H4 (cell line): ENCODE measurements around the gene IQCB1. TPM values are rescaled to one million over a fixed set of nuclear protein-coding genes. Genes with fewer than 3 reads are reported as not detected.
"Not testable (repeated sequence)": the region's sequence is repeated elsewhere in the genome, so short reads cannot be mapped to it uniquely, and the experiment has no call there.

ENCODE experiments used
- DNase-seq: peaks from one replicate; pipeline ENCODE4 v3.0.0-alpha.2; 2015; ENCODE audit warnings: low spot score
- total RNA-seq: library from RNA; depleted of rRNA; stranded (reverse); fragments of >200 nt; shearing (Covaris generic); gene quantifications from 2 replicates; pipeline ENCODE4 v1.2.3, GENCODE V29; 2014; rRNA removed

IQCB1 gene
- 14.3 and 15.8 TPM in 2 replicates for total RNA-seq

DNA sequence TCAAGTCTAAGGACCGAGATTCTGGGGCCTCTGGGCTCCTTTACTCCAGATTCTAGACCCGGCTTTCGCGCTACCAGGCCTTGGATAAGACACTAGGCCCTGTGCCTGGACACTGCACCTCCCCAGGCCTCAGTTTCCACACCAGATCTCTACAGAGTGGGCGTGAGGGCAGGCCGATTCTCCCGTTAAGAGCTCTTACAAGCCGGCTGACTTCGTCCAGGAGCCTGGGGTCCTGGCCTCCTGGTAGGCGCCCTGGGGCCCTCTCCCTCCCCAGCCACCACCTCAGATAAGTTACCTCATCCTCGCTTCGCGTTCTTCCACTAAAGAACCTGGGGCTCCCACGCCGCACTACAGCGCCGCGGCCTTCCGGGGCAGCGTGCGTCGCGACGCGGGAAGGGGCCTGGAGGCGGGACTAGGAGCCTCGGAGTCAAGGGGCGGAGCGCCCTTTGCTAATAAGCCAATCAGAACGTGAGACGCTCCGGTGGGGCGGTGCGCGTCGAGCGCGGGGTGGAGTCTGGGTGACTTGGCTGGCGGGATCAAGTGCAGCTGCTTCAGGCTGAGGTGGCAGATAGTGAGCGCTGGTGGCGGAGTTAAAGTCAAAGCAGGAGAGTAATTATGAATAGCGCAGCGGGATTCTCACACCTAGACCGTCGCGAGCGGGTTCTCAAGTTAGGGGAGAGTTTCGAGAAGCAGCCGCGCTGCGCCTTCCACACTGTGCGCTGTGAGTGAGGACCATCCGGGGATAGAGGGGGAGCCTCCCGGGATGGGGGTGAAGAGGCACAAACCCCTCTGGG, at the start of gene IQCB1, which contains the start of gene EAF2:
IQCB1 (minus strand) TSS at position 390 of the 794 bp plus-strand sequence. CDS start 6,100 bp downstream, outside the sequence.
EAF2 (plus strand) TSS at position 539 of the 794 bp plus-strand sequence; CDS start at position 616, 77 bp downstream.
- DNase-seq: peak; percentile 92

DNA sequence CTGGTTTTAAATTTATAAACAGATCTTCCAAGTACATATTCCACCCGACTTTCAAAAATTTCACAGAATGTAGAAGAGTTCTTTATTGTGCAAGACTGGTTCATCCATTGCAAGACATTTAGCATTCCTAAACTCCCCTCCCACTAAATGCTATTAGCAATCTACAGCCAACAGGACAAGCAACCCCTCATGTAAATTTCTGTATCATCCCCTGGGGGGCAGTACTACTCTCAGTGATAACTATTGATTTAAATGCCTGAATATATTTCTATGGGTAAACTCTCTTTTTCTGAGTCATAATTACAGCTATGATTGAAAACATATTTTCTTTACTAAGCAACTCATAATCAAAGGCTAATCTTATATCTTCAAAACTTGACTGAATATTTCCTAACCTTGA, 48.6 kb upstream of the IQCB1 start:
- DNase-seq: no peak

GRCh38 chr3:121878411-121878810, 43.6 kb upstream of the IQCB1 start:
- no peak for DNase-seq

- DNase-seq: no peak
Observed at GRCh38 chr3:121871430-121871829, 36.6 kb upstream of the IQCB1 start.

- no peak for DNase-seq
Observed at GRCh38 chr3:121870717-121871116, 35.9 kb upstream of the IQCB1 start.

- DNase-seq: no peak
Observed at GRCh38 chr3:121869736-121870135, 34.9 kb upstream of the IQCB1 start.

- DNase-seq: no peak
Observed at GRCh38 chr3:121863801-121864200, 28.9 kb upstream of the IQCB1 start.

DNA sequence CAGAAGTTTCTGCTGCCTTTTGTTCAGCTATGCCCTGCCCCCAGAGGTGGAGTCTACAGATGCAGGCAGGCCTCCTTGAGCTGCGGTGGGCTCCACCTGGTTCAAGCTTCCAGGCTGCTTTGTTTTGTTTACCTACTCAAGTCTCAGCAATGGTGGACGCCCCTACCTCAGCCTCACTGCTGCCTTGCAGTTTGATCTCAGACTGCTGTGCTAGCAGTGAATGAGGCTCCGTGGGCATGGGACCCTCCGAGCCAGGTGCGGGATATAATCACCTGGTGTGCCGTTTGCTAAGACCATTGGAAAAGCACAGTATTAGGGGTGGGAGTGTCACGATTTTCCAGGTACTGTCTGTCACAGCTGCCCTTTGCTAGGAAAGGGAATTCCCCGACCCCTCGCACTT, 28.4 kb upstream of the IQCB1 start:
- not testable (repeated sequence) for DNase-seq

DNA sequence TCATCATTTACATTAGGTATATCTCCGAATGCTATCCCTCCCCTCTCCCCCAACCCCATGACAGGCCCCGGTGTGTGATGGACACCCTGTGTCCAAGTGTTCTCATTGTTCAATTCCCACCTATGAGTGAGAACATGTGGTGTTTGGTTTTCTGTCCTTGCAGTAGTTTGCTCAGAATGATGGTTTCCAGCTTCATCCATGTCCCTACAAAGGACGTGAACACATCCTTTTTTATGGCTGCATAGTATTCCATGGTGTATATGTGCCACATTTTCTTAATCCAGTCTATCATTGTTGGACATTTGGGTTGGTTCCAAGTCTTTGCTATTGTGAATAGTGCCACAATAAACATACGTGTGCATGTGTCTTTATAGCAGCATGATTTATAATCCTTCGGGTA, 22.9 kb upstream of the IQCB1 start:
- DNase-seq: not testable (repeated sequence)

GRCh38 chr3:121855555-121855954, 20.7 kb upstream of the IQCB1 start:
- peak; percentile 6 for DNase-seq

GRCh38 chr3:121852256-121852655, 17.4 kb upstream of the IQCB1 start:
- no peak for DNase-seq

GRCh38 chr3:121844892-121845291, 10.0 kb upstream of the IQCB1 start:
- DNase-seq: no peak

DNA sequence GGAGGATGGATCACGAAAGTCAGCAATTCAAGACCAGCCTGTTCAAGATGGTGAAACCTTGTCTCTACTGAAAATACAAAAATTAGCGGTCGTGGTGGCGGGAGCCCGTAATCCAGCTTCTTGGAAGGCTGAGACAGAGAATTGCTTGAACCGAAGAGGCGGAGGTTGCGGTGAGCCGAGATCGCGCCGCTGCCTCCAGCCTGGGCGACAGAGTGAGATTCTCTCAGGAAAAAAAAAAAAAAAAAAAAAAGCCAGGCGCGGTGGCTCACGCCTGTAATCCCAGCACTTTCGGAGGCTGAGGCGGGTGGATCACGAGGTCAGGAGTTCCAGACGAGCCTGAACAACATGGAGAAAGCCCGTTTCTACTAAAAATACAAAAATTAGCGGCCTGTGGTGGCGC, 5.1 kb upstream of the IQCB1 start:
- DNase-seq: no peak

DNA sequence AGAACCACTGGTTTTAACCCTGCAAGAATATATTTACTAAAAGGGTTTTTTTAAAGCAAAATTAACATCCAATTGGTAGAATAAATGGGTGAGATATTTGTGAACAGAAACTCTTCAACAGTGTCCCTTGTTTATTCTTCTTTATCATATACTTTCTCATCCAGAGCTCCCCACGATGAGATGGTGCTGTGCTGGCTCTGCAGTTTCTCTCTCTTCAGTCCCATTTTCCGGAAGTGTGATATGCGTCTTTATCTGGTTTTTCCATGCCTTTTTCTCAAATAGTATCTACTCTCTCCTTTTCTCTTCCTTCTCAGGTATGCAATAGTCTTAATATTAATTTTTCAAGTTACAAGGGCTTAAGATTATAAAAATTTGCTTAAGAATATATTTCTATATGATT, 1.6 kb upstream of the IQCB1 start:
- DNase-seq: no peak

GRCh38 chr3:121836064-121836463, 1.2 kb upstream of the IQCB1 start:
- no peak for DNase-seq

DNA sequence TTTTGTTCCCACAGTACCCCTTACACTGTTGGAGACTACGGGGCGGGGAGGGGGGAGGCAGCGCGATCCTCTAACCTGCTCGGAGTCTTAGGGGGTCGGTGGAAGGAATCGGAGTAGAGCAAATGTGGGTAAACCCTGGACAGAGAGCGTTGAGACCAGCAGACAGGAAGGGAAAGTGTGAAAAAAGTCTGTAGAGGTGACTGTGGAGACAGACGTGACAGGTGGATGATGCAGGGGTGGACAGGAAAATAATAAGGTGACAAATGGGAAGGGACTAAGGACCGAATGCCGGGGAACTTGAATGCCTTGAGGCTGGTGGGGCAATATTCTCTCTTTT, 573 bp upstream of the IQCB1 start:
- no peak for DNase-seq

- DNase-seq: no peak
Observed at GRCh38 chr3:121834157-121834670, 646 bp downstream of the IQCB1 start.

DNA sequence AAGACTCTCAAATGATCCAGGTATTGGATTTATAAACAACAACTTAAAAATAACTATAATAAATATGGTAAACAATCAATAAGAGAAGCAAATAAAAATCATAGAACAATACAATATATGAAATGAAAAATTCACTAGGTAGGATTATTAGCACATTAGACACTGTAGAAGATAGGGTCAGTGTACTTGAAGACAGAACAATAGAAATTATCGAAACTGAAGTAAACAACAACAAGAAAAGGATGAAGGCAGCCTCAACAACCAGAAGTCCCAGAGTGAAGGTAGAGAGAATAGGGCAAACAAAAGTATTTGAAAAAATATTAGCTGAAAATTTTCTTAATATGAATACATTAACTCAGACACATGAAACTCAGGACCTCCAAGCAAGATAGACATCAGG, 11.9 kb downstream of the IQCB1 start:
- no peak for DNase-seq

- DNase-seq: no peak
Observed at GRCh38 chr3:121821421-121822199, 13.2 kb downstream of the IQCB1 start.

DNA sequence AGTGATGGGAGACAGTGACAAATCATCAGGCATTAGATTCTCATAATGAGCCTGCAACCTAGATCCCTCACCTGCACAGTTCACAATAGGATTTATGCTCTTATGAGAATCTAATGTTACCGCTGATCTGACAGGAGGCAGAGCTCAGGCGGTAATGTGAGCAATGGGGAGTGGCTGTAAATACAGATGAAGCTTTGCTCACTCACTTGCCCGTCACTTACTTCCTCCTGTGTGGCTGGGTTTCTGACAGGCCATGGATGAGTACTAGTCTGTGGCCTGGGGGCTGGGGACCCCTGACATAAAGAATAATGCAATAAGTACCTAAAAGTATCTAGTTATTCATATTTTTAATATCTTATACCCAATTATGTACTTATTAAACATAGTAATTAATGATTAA, 15.6 kb downstream of the IQCB1 start:
- no peak for DNase-seq

DNA sequence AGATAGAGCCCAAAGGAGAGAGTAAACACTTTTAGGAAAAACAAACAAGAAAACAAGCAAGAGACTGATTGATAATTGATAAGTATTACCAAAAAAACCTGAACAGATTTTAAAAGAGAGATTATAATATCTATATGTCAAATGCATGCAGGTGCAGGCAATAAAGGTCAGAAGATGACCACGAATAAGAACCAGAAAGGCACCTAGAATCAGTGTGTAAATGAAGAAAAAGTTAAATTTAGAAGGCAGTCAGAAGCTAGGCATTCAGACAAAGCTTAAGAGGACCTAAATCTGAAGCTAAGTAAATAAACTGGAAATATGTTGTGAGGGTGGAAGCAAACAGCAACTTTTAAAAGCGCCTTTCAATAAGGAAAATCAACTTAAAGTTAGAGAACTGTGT, 16.3 kb downstream of the IQCB1 start:
- no peak for DNase-seq

GRCh38 chr3:121817753-121818152, 17.1 kb downstream of the IQCB1 start:
- DNase-seq: no peak

- DNase-seq: no peak
Observed at GRCh38 chr3:121809249-121809648, 25.6 kb downstream of the IQCB1 start.
